SK-N-SH treated with all-trans-retinoic acid at 6 μM for 48 hours (cell line): ENCODE data around the gene KCNC3.

Experiments used
- ESRRG ChIP-seq: fragments of 250-450 bp; sonication (Bioruptor Pico); IDR thresholded peaks from 2 replicates; pipeline ENCODE4 v1.6.1; 2021; ENCODE audit warnings: mild to moderate bottlenecking
- GLIS3 ChIP-seq: fragments of 250-450 bp; sonication (Bioruptor Pico); IDR thresholded peaks from 2 replicates; pipeline ENCODE4 v1.5.0; 2020; ENCODE audit warnings: mild to moderate bottlenecking, moderate library complexity
- ISL1 ChIP-seq: fragments of 250-450 bp; sonication (Bioruptor Pico); IDR thresholded peaks from 2 replicates; pipeline ENCODE4 v2.1.2; 2022; ENCODE audit warnings: mild to moderate bottlenecking, moderate library complexity
- TCF4 ChIP-seq: fragments of 250-450 bp; sonication (Bioruptor Pico); IDR thresholded peaks from 2 replicates; pipeline ENCODE4 v1.8.0; 2021; ENCODE audit warnings: mild to moderate bottlenecking, moderate library complexity, borderline replicate concordance
- ZC3H10 ChIP-seq: fragments of 250-450 bp; sonication (Bioruptor Pico); IDR thresholded peaks from 2 replicates; pipeline ENCODE4 v1.5.1; 2021; ENCODE audit warnings: mild to moderate bottlenecking, moderate library complexity
- ZFP30 ChIP-seq: fragments of 450-650 bp; formaldehyde crosslinking; IDR thresholded peaks from 2 replicates; pipeline ENCODE4 v1.5.0; 2022; ENCODE audit warnings: mild to moderate bottlenecking, moderate library complexity

DNA sequence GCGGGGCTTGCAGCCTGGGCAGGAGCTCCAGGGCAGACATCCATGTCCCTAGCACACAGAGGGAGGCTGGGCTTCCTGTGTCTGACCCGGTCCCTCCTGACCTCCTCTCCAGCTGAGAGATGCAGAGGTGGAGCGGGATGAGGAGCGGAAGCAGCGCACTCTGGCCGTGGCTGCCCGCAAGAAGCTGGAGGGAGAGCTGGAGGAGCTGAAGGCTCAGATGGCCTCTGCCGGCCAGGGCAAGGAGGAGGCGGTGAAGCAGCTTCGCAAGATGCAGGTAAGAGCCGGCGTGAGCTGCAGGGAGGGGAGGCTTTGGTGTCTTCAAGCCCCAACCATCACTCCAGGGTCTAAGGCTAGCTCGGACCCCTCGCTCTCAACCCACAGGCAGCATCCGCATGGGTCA is 38.4 kb downstream of the KCNC3 start:
- TF ChIP-seq ZC3H10 (CRISPR knock-in tag) (no peak), ISL1 (no peak), GLIS3 (no peak), ZFP30 (no peak), ESRRG (CRISPR knock-in tag) (no peak), TCF4 (no peak)
